ENCODE results near the gene ANXA10. TPM values are rescaled to one million over a fixed set of nuclear protein-coding genes. Genes with fewer than 3 reads are reported as not detected.

The ANXA10 gene
- total and polyA plus RNA-seq, 2 donors (not counting 3 experiments of a cell fraction or from before 2014, with no cell fraction given) = not detected

GRCh38 chr4:168151327-168151726 lies 59.0 kb downstream of the ANXA10 start:
- Histone ChIP-seq H3K4me2 (ENCODE audit: insufficient read depth, low read length) (no peak overlapping the region), H3K4me1 (ENCODE audit: control insufficient read depth, extremely low read depth, insufficient read depth, low read length) (peaks cover 4% of the 10 kb centered on the region), H3K9ac (replicated peaks; ENCODE audit: extremely low read depth, insufficient read depth, low read length) (no peak overlapping the region), H3K79me2 (ENCODE audit: control insufficient read depth, insufficient read depth, low read length) (no peaks in the 10 kb centered on the region), H3K27ac (ENCODE audit: insufficient read depth, low read depth, low read length) (no peak overlapping the region), H3K36me3 (ENCODE audit: control insufficient read depth in 2 of 2, extremely low read depth in 1 of 2, insufficient read depth in 2 of 2, low read length in 2 of 2) (no peaks in the 10 kb centered on the region), H3K9me1 (replicated peaks; ENCODE audit: control insufficient read depth, extremely low read depth, insufficient read depth, low read length) (no peaks in the 10 kb centered on the region), H4K20me1 (replicated peaks; ENCODE audit: control insufficient read depth, extremely low read depth, insufficient read depth, low read length) (no peaks in the 10 kb centered on the region), H3K9me3 (replicated peaks; ENCODE audit: control insufficient read depth, insufficient read depth, low read length) (no peaks in the 10 kb centered on the region), H3K4me3 (replicated peaks in 1 of 3; ENCODE audit: insufficient read depth in 1 of 3, low read depth in 1 of 3, low read length in 3 of 3) (no peak overlapping the region), H3K27me3 (ENCODE audit: control insufficient read depth in 2 of 2, insufficient read depth in 2 of 2, low read length in 2 of 2) (no peaks in the 10 kb centered on the region), H2AFZ (ENCODE audit: low read depth, low read length) (no peak overlapping the region)
- CTCF ChIA-PET = no interaction called here
- DNase-seq (ENCODE audit: low read depth, low spot score) (no peak), FAIRE-seq (no peak)
- intact Hi-C loops (cut with micrococcal nuclease) (loop anchor here (5.0 to 10.0 kb wide), 3 partner anchors 54 to 1984 kb away; no protein-coding TSS in a partner anchor), dilution Hi-C loops (cut with MboI; ENCODE audit: extremely low pct_ligation_motif_present, low sequenced_read_pairs) (no loop called here)
- POLR2A ChIA-PET = no interaction called here
- TF ChIP-seq MYC (IDR thresholded peaks at IDR 0.05; ENCODE audit: low read depth, low read length) = no peak
- TF ChIP-seq POLR2A (IDR thresholded peaks at IDR 0.05; ENCODE audit: low read depth, low read length) = no peak
- TF ChIP-seq EZH2 (IDR thresholded peaks at IDR 0.05; ENCODE audit: borderline replicate concordance, low read depth, low read length, severe bottlenecking) = no peak
- no peak for TF ChIP-seq FOS (IDR thresholded peaks at IDR 0.05; ENCODE audit: borderline replicate concordance, insufficient read depth, low read length)
- TF ChIP-seq CTCF (IDR thresholded peaks at IDR 0.05; ENCODE audit: extremely low read depth in 1 of 2, insufficient read depth in 1 of 2, low read depth in 1 of 2, low read length in 2 of 2) = no peak
- no peak for TF ChIP-seq MAX (IDR thresholded peaks at IDR 0.05; ENCODE audit: insufficient read depth, insufficient read length)
- TF ChIP-seq JUN (IDR thresholded peaks at IDR 0.05; ENCODE audit: borderline replicate concordance, insufficient read depth, insufficient read length, low read depth) = no peak
- TF ChIP-seq GATA2 (IDR thresholded peaks at IDR 0.05; ENCODE audit: insufficient read depth, insufficient read length, low read depth, low read length) = no peak
- no peak for TF ChIP-seq POLR2AphosphoS5 (IDR thresholded peaks at IDR 0.05; ENCODE audit: insufficient read depth, low read depth, low read length)
- no TSS peak for BruUV-seq (replicated peaks)
